Liver (tissue), 9 donors: ENCODE measurements around the gene GFRA1. TPM values are rescaled to one million over a fixed set of nuclear protein-coding genes. Genes with fewer than 3 reads are reported as not detected.

ENCODE experiments used
- DNase-seq: peaks from one replicate; pipeline ENCODE4 v3.0.0-alpha.2; 2017; ENCODE audit warnings: low spot score
- H3K27ac ChIP-seq, 2 donors: one replicate each; pipeline ENCODE4 v1.7.0; 2013; ENCODE audit warnings: inconsistent platforms in 2 of 2, low read length in 2 of 2, control low read depth in 1 of 2, low read depth in 1 of 2, mild to moderate bottlenecking in 1 of 2
- H3K27me3 ChIP-seq, 4 donors: one replicate each; pipeline versions ENCODE4 v1.6.1 to v1.7.0; 2013; ENCODE audit warnings: low read length in 3 of 4, inconsistent platforms in 1 of 4, mild to moderate bottlenecking in 1 of 4, moderate library complexity in 1 of 4; ENCODE audit not compliant: control insufficient read depth in 4 of 4, insufficient read depth in 4 of 4
- H3K36me3 ChIP-seq, 4 donors: one replicate each; pipeline versions ENCODE4 v1.6.1 to v1.7.0; 2013; ENCODE audit warnings: low read length in 3 of 4, mild to moderate bottlenecking in 3 of 4, low read depth in 1 of 4, moderate library complexity in 1 of 4; ENCODE audit not compliant: control insufficient read depth in 4 of 4, insufficient read depth in 3 of 4
- H3K4me1 ChIP-seq, 4 donors: one replicate each; pipeline versions ENCODE4 v1.6.1 to v1.7.0; 2013; ENCODE audit warnings: low read length in 3 of 4, mild to moderate bottlenecking in 3 of 4, moderate library complexity in 1 of 4; ENCODE audit not compliant: control insufficient read depth in 4 of 4, insufficient read depth in 4 of 4
- H3K4me3 ChIP-seq, 3 donors: one replicate each; pipeline versions ENCODE4 v1.6.1 to v1.7.0; 2013; ENCODE audit warnings: low read length in 3 of 3, control low read depth in 1 of 3, low read depth in 1 of 3, mild to moderate bottlenecking in 1 of 3
- H3K9ac ChIP-seq, 2 donors: one replicate each; pipeline ENCODE4 v1.7.0; 2013; ENCODE audit warnings: low read length in 2 of 2, mild to moderate bottlenecking in 2 of 2, moderate library complexity in 2 of 2, control low read depth in 1 of 2, low read depth in 1 of 2
- H3K9me3 ChIP-seq, 4 donors: one replicate each; pipeline versions ENCODE4 v1.6.1 to v1.7.0; 2013; ENCODE audit warnings: low read length in 3 of 4; ENCODE audit not compliant: control insufficient read depth in 4 of 4
- CTCF ChIP-seq: fragments of 150-350 bp; IDR thresholded peaks from 2 replicates; pipeline ENCODE4 v1.5.1; 2017; ENCODE audit warnings: improper control_type of control experiment, low read depth, low read length; ENCODE audit not compliant: missing input control
- GABPA ChIP-seq, 2 donors: IDR thresholded peaks in 1 of 2; conservative IDR thresholded peaks in 1 of 2; 2 replicates each; pipeline ENCODE4 v1.6.1; 2016; ENCODE audit warnings: antibody characterized with exemption in 2 of 2, mild to moderate bottlenecking in 1 of 2, moderate library complexity in 1 of 2
- HNF4A ChIP-seq, 2 donors: conservative IDR thresholded peaks; 2 replicates each; pipeline ENCODE4 v1.6.1; 2016; ENCODE audit warnings: antibody characterized with exemption in 2 of 2, mild to moderate bottlenecking in 2 of 2
- HNF4G ChIP-seq: IDR thresholded peaks from 2 replicates; pipeline ENCODE4 v1.6.1; 2016; ENCODE audit warnings: antibody characterized with exemption
- JUND ChIP-seq, 2 donors: IDR thresholded peaks; 2 replicates each; pipeline ENCODE4 v1.6.1; 2016; ENCODE audit warnings: antibody characterized with exemption in 2 of 2
- NR2F2 ChIP-seq: IDR thresholded peaks from 2 replicates; pipeline ENCODE4 v1.6.1; 2016; ENCODE audit warnings: antibody characterized with exemption
- REST ChIP-seq: IDR thresholded peaks from 2 replicates; pipeline ENCODE4 v1.6.1; 2016; ENCODE audit warnings: antibody characterized with exemption, mild to moderate bottlenecking
- RXRA ChIP-seq, 2 donors: IDR thresholded peaks; 2 replicates each; pipeline ENCODE4 v1.6.1; 2017 to 2018; ENCODE audit warnings: antibody characterized with exemption in 2 of 2, mild to moderate bottlenecking in 1 of 2
- SP1 ChIP-seq: IDR thresholded peaks from 2 replicates; pipeline ENCODE4 v1.6.1; 2018; ENCODE audit warnings: antibody characterized with exemption, mild to moderate bottlenecking
- TAF1 ChIP-seq: conservative IDR thresholded peaks from 2 replicates; pipeline ENCODE4 v1.6.1; 2016; ENCODE audit warnings: antibody characterized with exemption, mild to moderate bottlenecking
- YY1 ChIP-seq: IDR thresholded peaks from 2 replicates; pipeline ENCODE4 v1.6.1; 2016; ENCODE audit warnings: antibody characterized with exemption, mild to moderate bottlenecking
- ZBTB33 ChIP-seq: IDR thresholded peaks from 2 replicates; pipeline ENCODE4 v1.6.1; 2016; ENCODE audit warnings: antibody characterized with exemption
- WGBS: extraction: QIAGEN DNeasy Blood & Tissue Kit; methylation state at CpG from one replicate; pipeline ENCODE4 v1.1.7; 2013; 5-methylcytosine and 5-hydroxymethylcytosine counted together
- polyA plus RNA-seq, 2 donors: library from polyadenylated mRNA; stranded (reverse) in 1 of 2; unstranded in 1 of 2; fragments of 200-250 nt in 1 of 2; fragments of >200 nt in 1 of 2; fragmentation: Nextera tagmentation in 1 of 2; extraction: Ambion mirVana in 1 of 2; gene quantifications; one replicate each; pipeline versions ENCODE4 v1.2.1 to v1.2.3, GENCODE V29; 2013 to 2015
- total RNA-seq, 2 donors: library from RNA; depleted of rRNA; stranded (reverse); fragments of >200 nt; gene quantifications; one replicate each; pipeline ENCODE4 v1.2.3, GENCODE V29; 2014
- donor health status: healthy.
- donor health status: healthy.
- donor health status: healthy.
- donor health status: healthy.
- donor health status: healthy.

The GFRA1 gene
- total and polyA plus RNA-seq, 4 donors: 14.2 to 53.6 (median 17.8) TPM

GRCh38 chr10:116215651-116216050 lies 57.4 kb downstream of the GFRA1 start:
- H3K27me3 ChIP-seq: no peaks in the 10 kb centered on the region
- H3K4me3 ChIP-seq: no peak overlapping the region
- no peak for TF ChIP-seq ZBTB33
- TF ChIP-seq HNF4A (conservative IDR thresholded peaks at IDR 0.05): no peak
- no peak for TF ChIP-seq RXRA (IDR thresholded peaks at IDR 0.05)
- no peak for TF ChIP-seq REST
- no peak for TF ChIP-seq HNF4G
- DNase-seq: no peak
- H3K36me3 ChIP-seq: no peaks in the 10 kb centered on the region
- no peak overlapping the region for H3K27ac ChIP-seq
- no peaks in the 10 kb centered on the region for H3K9me3 ChIP-seq
- WGBS: 65% methylated on average over 5 of the region's 5 CpGs
- peaks cover 11 to 42% (median 32%) of the 10 kb centered on the region in 4 donors for H3K4me1 ChIP-seq
- H3K9ac ChIP-seq: no peak overlapping the region

GRCh38 chr10:116211682-116212081 lies 61.3 kb downstream of the GFRA1 start:
- no peaks in the 10 kb centered on the region for H3K27me3 ChIP-seq
- no peaks in the 10 kb centered on the region for H3K9me3 ChIP-seq
- H3K4me1 ChIP-seq: peaks cover 13 to 44% (median 29%) of the 10 kb centered on the region in 4 donors
- no peaks in the 10 kb centered on the region for H3K36me3 ChIP-seq
- TF ChIP-seq ZBTB33: no peak
- TF ChIP-seq TAF1: no peak
- no peak for TF ChIP-seq GABPA (IDR thresholded peaks at IDR 0.05 in 1 of 2, conservative IDR thresholded peaks at IDR 0.05 in 1 of 2)
- no peak for TF ChIP-seq RXRA (IDR thresholded peaks at IDR 0.05)
- TF ChIP-seq CTCF: no peak
- no peak for TF ChIP-seq NR2F2
- no peak for TF ChIP-seq JUND (IDR thresholded peaks at IDR 0.05)
- TF ChIP-seq SP1: no peak
- no peak for TF ChIP-seq YY1
- TF ChIP-seq HNF4A (conservative IDR thresholded peaks at IDR 0.05): no peak
- H3K27ac ChIP-seq: peak overlapping the region in 1 of 2 donors; percentile 88
- H3K9ac ChIP-seq: no peak overlapping the region
- WGBS: 14% methylated on average over 1 of the region's 1 CpG
- H3K4me3 ChIP-seq: no peak overlapping the region
- DNase-seq: no peak
